HFFc6 (cell line): ENCODE data around the gene FARS2. TPM values are rescaled to one million over a fixed set of nuclear protein-coding genes. Genes with fewer than 3 reads are reported as not detected.

Experiments
- DNase-seq: peaks from one replicate; pipeline ENCODE4 v3.0.0-alpha.2; 2018
- H3K27ac Mint-ChIP-seq: 2 replicates; pipeline ENCODE4 v1.8.0; 2020; ENCODE audit warnings: mild to moderate bottlenecking, mixed read lengths
- H3K27me3 Mint-ChIP-seq: 2 replicates; pipeline ENCODE4 v1.8.0; 2021; ENCODE audit warnings: mild to moderate bottlenecking, moderate library complexity, mixed read lengths; ENCODE audit not compliant: insufficient read depth
- H3K36me3 Mint-ChIP-seq: 2 replicates; pipeline ENCODE4 v1.8.0; 2021; ENCODE audit warnings: low read depth, mixed read lengths
- H3K4me1 Mint-ChIP-seq: 2 replicates; pipeline ENCODE4 v1.8.0; 2020; ENCODE audit warnings: low read depth, mixed read lengths
- H3K4me3 Mint-ChIP-seq: 2 replicates; pipeline ENCODE4 v1.8.0; 2020; ENCODE audit warnings: mild to moderate bottlenecking, moderate library complexity, mixed read lengths
- H3K9me3 Mint-ChIP-seq: 2 replicates; pipeline ENCODE4 v1.8.0; 2020; ENCODE audit warnings: mild to moderate bottlenecking, mixed read lengths
- CTCF ChIP-seq: fragments of 200-600 bp; sonication (generic); IDR thresholded peaks from 2 replicates; pipeline ENCODE4 v1.5.0; 2021; ENCODE audit warnings: antibody characterized with exemption, mild to moderate bottlenecking
- total RNA-seq, 6 experiments: library from RNA; stranded (reverse); fragmentation: NEBNext Ultra II Directional; extraction: Animal tissue kit (Norgen Biotek cat#: 25700); gene quantifications; 2 replicates in 1 of 6; 3 replicates in 5 of 6; pipeline ENCODE4 v1.2.3, GENCODE V29; 2021

FARS2 gene
- total RNA-seq, 6 experiments from 2014 or later, result 11.5 to 16.4 (median 13.1) TPM

- H3K4me1 Mint-ChIP-seq, result no peaks in the 10 kb centered on the region
- H3K27ac Mint-ChIP-seq, result no peak overlapping the region
- H3K27me3 Mint-ChIP-seq, result no peaks in the 10 kb centered on the region; the same call in 1 of the 2 replicates
- H3K36me3 Mint-ChIP-seq, result peaks cover 7% of the 10 kb centered on the region; the same call in 1 of the 2 replicates
- H3K9me3 Mint-ChIP-seq, result no peaks in the 10 kb centered on the region
- no peak for TF ChIP-seq CTCF
- no peak for DNase-seq
- no peak overlapping the region for H3K4me3 Mint-ChIP-seq
These were observed 511.3 kb downstream of the FARS2 start for GRCh38 chr6:5772408-5773120.

DNA sequence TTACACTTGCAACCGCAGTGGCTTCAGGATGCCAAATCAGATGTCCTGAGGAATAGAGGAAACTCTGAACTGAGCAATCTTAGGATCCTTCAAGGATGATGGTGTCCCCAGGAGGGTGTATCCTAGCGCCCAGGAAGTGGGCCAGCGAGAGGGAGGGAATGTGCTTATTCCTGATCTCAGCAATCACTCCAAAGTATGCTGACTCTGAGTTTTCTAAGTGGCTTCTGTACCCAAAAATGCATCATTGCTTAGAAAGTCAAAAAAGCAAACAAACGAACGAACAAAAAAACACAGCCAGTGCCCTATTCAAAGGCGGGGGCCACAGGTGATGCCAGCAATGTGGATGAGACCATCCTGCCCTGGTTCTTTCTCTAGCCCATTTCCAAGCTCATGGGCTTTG lies 514.8 kb downstream of the FARS2 start:
- TF ChIP-seq CTCF, result no peak
- H3K4me1 Mint-ChIP-seq, result no peaks in the 10 kb centered on the region
- no peak for DNase-seq
- no peaks in the 10 kb centered on the region; the same call in 1 of the 2 replicates for H3K27me3 Mint-ChIP-seq
- no peak overlapping the region for H3K4me3 Mint-ChIP-seq
- H3K36me3 Mint-ChIP-seq, result no peaks in the 10 kb centered on the region
- H3K27ac Mint-ChIP-seq, result no peak overlapping the region
- H3K9me3 Mint-ChIP-seq, result no peaks in the 10 kb centered on the region

- TF ChIP-seq CTCF, result no peak
- no peaks in the 10 kb centered on the region for H3K4me1 Mint-ChIP-seq
- no peak overlapping the region for H3K4me3 Mint-ChIP-seq
- H3K36me3 Mint-ChIP-seq, result no peaks in the 10 kb centered on the region
- no peak for DNase-seq
- H3K27me3 Mint-ChIP-seq, result no peaks in the 10 kb centered on the region; the same call in 1 of the 2 replicates
- H3K27ac Mint-ChIP-seq, result no peak overlapping the region
- no peaks in the 10 kb centered on the region for H3K9me3 Mint-ChIP-seq
These were observed 515.5 kb downstream of the FARS2 start for GRCh38 chr6:5776706-5777390.

DNA sequence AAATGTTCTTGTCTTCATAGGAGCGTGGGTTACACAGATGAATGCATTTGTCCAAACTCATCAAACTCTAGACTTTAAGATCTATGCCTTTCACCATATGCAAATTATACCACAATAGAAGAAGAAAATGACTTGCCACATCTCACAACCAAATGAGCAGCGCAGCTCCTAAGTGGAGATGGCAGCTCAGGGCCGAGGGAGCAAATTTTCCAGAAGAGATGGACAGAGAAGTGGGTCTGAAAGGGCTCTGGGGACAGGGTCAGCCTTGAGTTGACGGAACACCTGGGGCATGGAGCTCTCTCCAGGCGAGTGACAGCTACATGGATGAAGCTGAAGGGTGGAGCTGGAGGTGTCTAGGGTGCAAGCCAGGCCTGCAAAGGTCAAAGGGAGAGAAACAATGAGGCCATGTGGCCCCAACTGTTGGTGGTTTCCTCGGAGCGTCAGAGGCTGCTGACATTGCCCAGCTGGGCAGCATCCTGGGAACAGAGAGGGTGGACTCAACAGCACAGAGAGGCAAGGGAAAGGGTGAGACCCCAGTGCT lies 517.1 kb downstream of the FARS2 start:
- no peak overlapping the region for H3K27ac Mint-ChIP-seq
- H3K9me3 Mint-ChIP-seq, result peaks cover 3% of the 10 kb centered on the region; the same call in 1 of the 2 replicates
- no peaks in the 10 kb centered on the region; the same call in none of the 2 replicates for H3K27me3 Mint-ChIP-seq
- H3K4me1 Mint-ChIP-seq, result peaks cover 5% of the 10 kb centered on the region; the same call in 1 of the 2 replicates
- H3K36me3 Mint-ChIP-seq, result no peaks in the 10 kb centered on the region
- no peak for TF ChIP-seq CTCF
- no peak for DNase-seq
- H3K4me3 Mint-ChIP-seq, result no peak overlapping the region

GRCh38 chr6:5778906-5779305 lies 517.6 kb downstream of the FARS2 start:
- H3K4me1 Mint-ChIP-seq, result peaks cover 5% of the 10 kb centered on the region; the same call in 1 of the 2 replicates
- H3K4me3 Mint-ChIP-seq, result no peak overlapping the region
- H3K27me3 Mint-ChIP-seq, result no peaks in the 10 kb centered on the region; the same call in none of the 2 replicates
- H3K9me3 Mint-ChIP-seq, result peaks cover 3% of the 10 kb centered on the region; the same call in 1 of the 2 replicates
- no peaks in the 10 kb centered on the region for H3K36me3 Mint-ChIP-seq
- no peak for DNase-seq
- no peak for TF ChIP-seq CTCF
- H3K27ac Mint-ChIP-seq, result no peak overlapping the region
